DMS53 treated with DMSO at 0.1 percent for 48 hours (cell line): ENCODE data around the gene PAPSS2.

Source experiments
- DNase-seq: peaks from one replicate; lab custom pipeline; 2025; ENCODE audit not compliant: unreplicated experiment; lab: John Stamatoyannopoulos, UW

The PAPSS2 gene

GRCh38 chr10:87781545-87781944, 121.9 kb downstream of the PAPSS2 start:
- no peak for DNase-seq

DNA sequence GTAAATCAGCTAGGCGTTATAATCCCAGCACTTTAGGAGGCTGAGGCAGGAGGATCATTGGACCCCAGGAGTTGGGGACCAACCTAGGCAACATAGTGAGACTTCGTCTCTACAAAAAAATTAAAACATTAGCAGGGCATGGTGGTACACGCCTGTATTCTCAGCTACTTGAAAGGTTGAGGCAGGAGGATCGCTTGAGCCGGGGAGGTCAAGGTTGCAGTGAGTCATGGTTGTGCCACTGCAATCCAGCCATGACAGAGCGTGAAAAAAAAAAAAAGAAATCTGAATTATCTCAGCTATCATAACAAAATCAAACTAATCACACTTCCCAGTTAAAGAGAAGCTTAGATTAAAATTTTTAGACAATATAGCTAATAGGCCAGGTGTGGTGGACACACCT, 123.0 kb downstream of the PAPSS2 start:
- DNase-seq = no peak

GRCh38 chr10:87786421-87786820, 126.7 kb downstream of the PAPSS2 start:
- no peak for DNase-seq

- DNase-seq = no peak
These were observed 130.5 kb downstream of the PAPSS2 start for GRCh38 chr10:87790185-87790584.

DNA sequence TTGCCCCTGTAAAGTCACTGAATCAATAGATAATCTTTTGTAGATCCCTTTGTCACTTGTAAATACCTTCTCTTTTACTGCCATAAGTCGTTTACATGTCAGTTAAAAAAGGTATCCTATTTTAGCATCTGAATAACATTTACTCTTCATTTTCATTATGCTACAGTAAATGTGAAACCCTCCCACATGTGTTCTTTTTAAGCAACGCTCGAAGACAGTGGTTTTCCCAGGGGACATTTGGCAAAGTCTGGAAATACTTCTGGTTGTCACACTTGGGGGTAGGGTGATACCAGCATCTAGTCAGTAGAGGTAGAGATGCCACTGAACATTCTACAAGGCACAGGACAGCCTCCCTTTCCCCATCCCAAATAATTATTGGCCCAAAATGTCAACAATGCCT, 134.6 kb downstream of the PAPSS2 start:
- DNase-seq = no peak
